Panc1 (cell line): ENCODE measurements around the gene DCAF8L1. TPM values are rescaled to one million over a fixed set of nuclear protein-coding genes. Genes with fewer than 3 reads are reported as not detected.

Source experiments
- ATAC-seq: fragments of 200-7000 bp; cut with Tn5 transposase; 2 replicates; pipeline ENCODE4 v1.9.1; 2020; ENCODE audit warnings: mild to moderate bottlenecking, moderate library complexity
- BruUV-seq: library from RNA; stranded (reverse); fragments of 400-500 nt; replicated peaks from 2 replicates; lab custom pipeline; 2021; lab: Mats Ljungman, UMichigan
- CTCF ChIA-PET: fragments of 300-600 bp; sonication (Branson Sonifier 250); formaldehyde crosslinking; loops from one replicate; lab custom pipeline; 2022; ENCODE audit warnings: antibody characterized with exemption; lab: Charles Lee
- POLR2A ChIA-PET: fragments of 300-600 bp; sonication (Branson Sonifier 250); formaldehyde crosslinking; loops from one replicate; lab custom pipeline; 2022; ENCODE audit warnings: antibody characterized with exemption; lab: Charles Lee
- DNase-seq: peaks from one replicate; pipeline ENCODE4 v3.0.0-alpha.2; 2010; ENCODE audit warnings: low read depth, low spot score
- H3K27ac ChIP-seq: 2 replicates; pipeline ENCODE4 v1.5.1; 2011; ENCODE audit warnings: mild to moderate bottlenecking, low read length, inconsistent platforms
- H3K27me3 ChIP-seq: fragments of 200-500 bp; sonication (Bioruptor generic); 2 replicates; pipeline ENCODE4 v1.6.0; 2014; ENCODE audit warnings: low read length, inconsistent platforms; ENCODE audit not compliant: control insufficient read depth, insufficient read depth
- H3K36me3 ChIP-seq: fragments of 200-500 bp; sonication (Bioruptor generic); 2 replicates; pipeline ENCODE4 v1.5.1; 2014; ENCODE audit warnings: inconsistent platforms, mild to moderate bottlenecking, low read length, moderate library complexity; ENCODE audit not compliant: control insufficient read depth, insufficient read depth
- H3K4me1 ChIP-seq: 2 replicates; pipeline ENCODE4 v1.5.1; 2011; ENCODE audit warnings: inconsistent platforms, mild to moderate bottlenecking, low read length, moderate library complexity; ENCODE audit not compliant: control insufficient read depth, insufficient read depth
- H3K4me3 ChIP-seq, 2 experiments: 2 replicates each; pipeline ENCODE4 v1.5.1; 2011 to 2012; ENCODE audit warnings: low read depth in 2 of 2, low read length in 2 of 2, mild to moderate bottlenecking in 2 of 2, inconsistent platforms in 1 of 2, moderate library complexity in 1 of 2
- H3K9me3 ChIP-seq: fragments of 200-500 bp; sonication (Bioruptor generic); 2 replicates; pipeline ENCODE4 v1.5.1; 2014; ENCODE audit warnings: low read depth, mild to moderate bottlenecking, inconsistent platforms, low read length, moderate library complexity; ENCODE audit not compliant: control insufficient read depth, insufficient read depth
- CTCF ChIP-seq: fragments of 450-650 bp; IDR thresholded peaks from 2 replicates; pipeline ENCODE4 v1.5.1; 2017; ENCODE audit warnings: mild to moderate bottlenecking
- POLR2AphosphoS5 ChIP-seq: IDR thresholded peaks from 2 replicates; pipeline ENCODE4 v1.6.1; 2012; ENCODE audit warnings: mild to moderate bottlenecking, low read depth, low read length, moderate library complexity
- REST ChIP-seq, 2 experiments: IDR thresholded peaks; 2 replicates each; pipeline ENCODE4 v1.6.1; 2011 to 2012; ENCODE audit warnings: low read depth in 2 of 2, control low read depth in 1 of 2, low read length in 1 of 2, mild to moderate bottlenecking in 1 of 2, moderate library complexity in 1 of 2; ENCODE audit not compliant: insufficient read depth in 1 of 2
- SIN3A ChIP-seq: IDR thresholded peaks from 2 replicates; pipeline ENCODE4 v1.6.1; 2012; ENCODE audit warnings: low read depth, mild to moderate bottlenecking, low read length, moderate library complexity, borderline replicate concordance; ENCODE audit not compliant: insufficient read depth
- TCF7L2 ChIP-seq: IDR thresholded peaks from 2 replicates; pipeline ENCODE4 v1.6.1; 2011; ENCODE audit warnings: mild to moderate bottlenecking, low read depth, low read length, inconsistent platforms
- in situ Hi-C: cut with HindIII; loops from 2 replicates; pipeline ENCODE4 v1.10.0; 2016; ENCODE audit warnings: low sequenced_read_pairs, low pct_unique_long_range_greater_than_20kb
- intact Hi-C: fragments of 100-400 bp; cut with micrococcal nuclease; formaldehyde crosslinking; loops from one replicate; pipeline ENCODE4 v1.10.0; 2022; ENCODE audit not compliant: unreplicated experiment
- total RNA-seq: library from RNA; stranded (reverse); gene quantifications from one replicate; pipeline ENCODE4 v1.2.1, GENCODE V29; 2021; ENCODE audit not compliant: unreplicated experiment

DCAF8L1 gene
- total RNA-seq, 1 experiment from 2014 or later: not detected

DNA sequence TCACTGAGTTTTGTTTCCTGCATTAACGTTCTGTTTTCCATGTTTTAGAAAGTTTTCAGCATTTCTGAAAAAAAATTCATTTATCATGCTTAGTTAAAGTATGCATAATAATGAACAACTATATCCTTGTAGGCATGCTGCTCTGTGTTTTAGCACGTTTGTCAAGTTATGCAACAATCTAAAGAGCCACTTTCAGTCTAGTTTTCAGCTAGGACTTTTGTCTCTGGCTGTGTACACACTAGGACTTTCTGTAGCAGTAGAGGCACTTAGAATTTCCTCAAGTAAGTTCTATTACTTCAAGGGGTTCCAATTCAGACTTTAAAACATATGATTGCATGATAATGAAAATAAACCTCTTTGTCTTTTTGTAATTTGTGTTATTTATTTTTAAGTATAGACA, 12.4 kb downstream of the DCAF8L1 start:
- TF ChIP-seq POLR2AphosphoS5 (no peak), CTCF (no peak), SIN3A (no peak), TCF7L2 (no peak), REST (IDR thresholded peaks at IDR 0.05; ENCODE audit: insufficient read depth in 1 of 2, low read depth in 2 of 2, low read length in 1 of 2) (no peak)
- in situ Hi-C loops (no loop called here), intact Hi-C loops (no loop called here)
- no peaks in the 10 kb centered on the region for H3K9me3 ChIP-seq
- H3K27me3 ChIP-seq: no peaks in the 10 kb centered on the region
- ChIA-PET POLR2A (no interaction called here), CTCF (no interaction called here)
- ATAC-seq: no peak
- no peak for DNase-seq
- no peak overlapping the region for H3K4me3 ChIP-seq
- no peaks in the 10 kb centered on the region for H3K36me3 ChIP-seq
- H3K27ac ChIP-seq: no peak overlapping the region
- no TSS peak for BruUV-seq
- H3K4me1 ChIP-seq: no peaks in the 10 kb centered on the region

GRCh38 chrX:27968352-27968751, 12.9 kb downstream of the DCAF8L1 start:
- Histone ChIP-seq H3K9me3 (no peaks in the 10 kb centered on the region), H3K4me3 (no peak overlapping the region), H3K4me1 (no peaks in the 10 kb centered on the region), H3K36me3 (no peaks in the 10 kb centered on the region), H3K27me3 (no peaks in the 10 kb centered on the region), H3K27ac (no peak overlapping the region)
- in situ Hi-C loops (no loop called here), intact Hi-C loops (no loop called here)
- BruUV-seq: no TSS peak
- ChIA-PET POLR2A (no interaction called here), CTCF (no interaction called here)
- DNase-seq (no peak), ATAC-seq (no peak)
- TF ChIP-seq TCF7L2 (no peak), POLR2AphosphoS5 (no peak), SIN3A (no peak), REST (IDR thresholded peaks at IDR 0.05; ENCODE audit: insufficient read depth in 1 of 2, low read depth in 2 of 2, low read length in 1 of 2) (no peak), CTCF (no peak)
